NCI-H82 treated with DMSO at 0.1 percent for 48 hours (cell line): Measurements from ENCODE around the gene C3.
"Not testable (repeated sequence)": the region's sequence is repeated elsewhere in the genome, so short reads cannot be mapped to it uniquely, and the experiment has no call there.

Source experiments
- DNase-seq: peaks from one replicate; lab custom pipeline; 2025; ENCODE audit not compliant: unreplicated experiment; lab: John Stamatoyannopoulos, UW

The C3 gene

GRCh38 chr19:6720369-6721137 is at the start of gene C3:
Gene C3, minus strand, starts transcription at chr19:6720650. Its CDS starts 61 bp downstream, at chr19:6720589.
- no peak for DNase-seq

DNA sequence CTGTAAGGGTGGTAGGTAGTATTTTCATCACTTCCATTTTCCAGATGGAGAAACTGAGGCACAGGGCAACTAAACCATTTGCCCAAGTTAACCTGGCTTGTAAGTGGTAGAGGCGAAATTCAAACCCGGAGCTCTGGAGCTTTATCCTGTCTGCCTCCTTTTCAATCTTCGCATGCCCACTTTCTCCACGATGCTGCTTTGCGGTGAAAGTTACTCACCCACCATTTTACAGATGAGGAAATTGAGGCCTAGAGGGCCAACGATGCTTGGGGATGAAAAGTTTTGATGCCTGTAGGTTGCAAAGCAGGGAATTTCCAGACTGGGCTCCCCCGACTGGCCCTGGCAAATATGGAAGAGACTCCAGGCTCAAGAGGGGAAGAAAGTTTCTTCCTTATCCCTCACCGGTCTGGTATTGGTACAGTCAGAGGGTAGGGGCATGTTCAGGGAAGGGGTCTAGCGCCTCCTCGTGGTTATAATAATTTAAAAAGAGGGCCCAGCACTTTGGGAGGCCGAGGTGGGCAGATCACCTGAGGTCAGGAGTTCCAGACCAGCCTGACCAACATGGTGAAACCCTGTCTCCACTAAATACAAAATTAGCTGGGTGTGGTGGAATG is 48.7 kb upstream of the C3 start:
- DNase-seq, result peak; percentile 5

GRCh38 chr19:6768236-6768785 is 47.9 kb upstream of the C3 start:
- DNase-seq, result no peak

DNA sequence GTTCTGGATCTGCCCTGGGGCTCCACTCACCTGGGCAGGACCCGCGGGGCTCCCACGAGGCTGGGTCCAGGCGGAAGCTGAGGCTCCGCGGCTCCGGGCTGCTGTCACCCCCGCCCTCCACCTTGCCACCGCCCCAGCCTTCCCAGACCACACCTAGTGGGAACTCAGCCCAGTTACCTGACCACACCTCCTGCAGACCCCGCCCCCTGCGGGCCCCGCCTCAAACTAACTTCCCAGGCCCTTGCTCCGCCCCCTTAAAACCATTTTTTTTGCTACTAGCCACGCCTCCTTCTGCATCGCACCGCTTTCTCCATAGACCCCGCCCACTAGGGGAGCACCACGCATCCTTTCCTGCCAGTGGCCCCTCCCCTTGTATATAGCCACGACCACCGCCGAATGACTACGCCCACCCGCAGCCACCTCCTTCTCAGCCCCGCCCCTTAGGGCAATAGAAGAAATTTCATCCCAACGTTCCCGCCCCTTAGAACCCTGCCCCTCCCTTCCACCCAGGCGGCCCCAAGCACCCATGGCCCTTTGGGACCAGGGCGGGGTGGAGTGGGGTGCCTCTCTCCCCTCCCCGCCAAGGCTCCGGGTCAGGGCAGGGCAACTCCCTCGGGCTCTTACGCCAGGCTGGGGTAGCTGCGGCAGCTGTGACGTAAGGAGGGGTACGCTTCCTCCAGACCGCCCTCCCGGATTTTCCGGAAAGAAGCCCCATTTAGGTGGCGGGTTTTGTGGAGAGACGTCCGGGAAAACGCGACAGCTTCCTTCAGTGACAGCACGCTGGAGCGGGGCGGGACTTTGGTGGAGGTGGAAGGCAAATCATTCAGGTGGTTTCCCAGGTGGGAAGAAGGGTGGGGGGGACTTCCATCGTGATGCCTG is 47.1 kb upstream of the C3 start, which contains the start of gene SH2D3A:
Gene SH2D3A (minus strand): TSS at position 79 of the 879 bp plus-strand sequence. CDS start 3,687 bp downstream, outside the sequence.
- DNase-seq, result peak; percentile 18

- no peak for DNase-seq
Observed at GRCh38 chr19:6767081-6767356, 46.6 kb upstream of the C3 start.

DNA sequence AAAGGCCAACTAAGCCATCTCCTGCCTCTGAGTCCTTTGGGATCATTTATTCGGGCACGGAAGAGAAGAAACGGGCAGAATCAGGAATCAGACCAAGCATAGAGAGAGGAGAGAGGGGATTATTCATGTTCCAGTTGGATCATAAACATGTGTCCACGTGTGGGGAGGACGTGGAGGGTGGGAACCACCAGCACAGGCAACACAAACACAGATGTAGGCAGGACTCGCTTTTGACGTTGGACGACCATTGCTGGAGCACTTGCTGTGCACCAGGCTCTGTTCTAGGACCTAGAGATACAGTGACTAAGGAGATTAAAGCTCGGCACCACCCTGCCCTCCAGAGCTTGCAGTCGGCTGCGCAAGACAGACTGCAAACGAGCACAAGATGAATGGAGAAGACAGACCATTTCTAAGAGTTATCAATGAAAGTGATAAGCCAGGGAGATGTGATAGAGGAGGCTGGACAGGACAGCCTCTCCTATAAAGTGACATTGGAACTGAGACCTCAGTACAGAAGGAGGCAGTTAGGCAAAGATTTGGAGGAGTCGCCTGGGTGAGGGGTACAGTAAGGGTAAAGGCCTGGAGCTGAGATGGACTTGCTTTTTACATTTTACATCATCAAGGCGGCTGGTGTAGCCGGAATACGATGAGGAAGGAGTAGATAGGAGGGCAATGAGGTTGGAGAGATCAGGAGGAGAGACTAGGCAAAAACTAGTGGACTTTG is 46.1 kb upstream of the C3 start:
- DNase-seq, result no peak

DNA sequence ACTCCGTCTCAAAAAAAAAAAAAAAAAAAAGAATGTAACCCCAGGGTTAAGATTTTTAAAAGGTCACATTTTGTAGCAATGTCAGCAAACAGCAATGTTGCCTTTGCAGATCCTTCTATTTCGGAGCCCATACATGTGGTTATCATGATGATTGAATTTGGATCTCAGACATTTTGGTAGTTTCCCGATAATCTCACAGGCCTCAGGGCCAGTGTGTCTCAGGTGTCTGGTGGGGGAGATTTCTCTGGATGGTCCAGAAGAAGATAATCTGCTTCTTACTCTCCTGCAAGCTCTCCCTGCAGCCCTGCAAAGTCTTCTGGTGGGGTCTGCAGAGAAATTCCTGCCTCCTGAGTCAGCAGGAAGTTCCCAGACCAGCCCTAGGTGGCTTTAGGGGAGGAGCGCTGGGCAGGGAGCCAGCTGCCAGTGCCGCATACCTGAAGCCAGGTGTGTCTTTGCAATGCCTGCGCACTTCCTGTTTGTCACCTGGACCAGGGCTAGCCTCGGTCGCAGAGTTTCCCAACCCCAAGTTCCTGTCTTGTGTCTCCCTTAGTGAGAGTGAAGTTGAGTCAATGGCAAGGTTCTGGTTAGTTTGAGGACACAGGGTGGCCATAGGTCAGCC is 45.4 kb upstream of the C3 start:
- no peak for DNase-seq

DNA sequence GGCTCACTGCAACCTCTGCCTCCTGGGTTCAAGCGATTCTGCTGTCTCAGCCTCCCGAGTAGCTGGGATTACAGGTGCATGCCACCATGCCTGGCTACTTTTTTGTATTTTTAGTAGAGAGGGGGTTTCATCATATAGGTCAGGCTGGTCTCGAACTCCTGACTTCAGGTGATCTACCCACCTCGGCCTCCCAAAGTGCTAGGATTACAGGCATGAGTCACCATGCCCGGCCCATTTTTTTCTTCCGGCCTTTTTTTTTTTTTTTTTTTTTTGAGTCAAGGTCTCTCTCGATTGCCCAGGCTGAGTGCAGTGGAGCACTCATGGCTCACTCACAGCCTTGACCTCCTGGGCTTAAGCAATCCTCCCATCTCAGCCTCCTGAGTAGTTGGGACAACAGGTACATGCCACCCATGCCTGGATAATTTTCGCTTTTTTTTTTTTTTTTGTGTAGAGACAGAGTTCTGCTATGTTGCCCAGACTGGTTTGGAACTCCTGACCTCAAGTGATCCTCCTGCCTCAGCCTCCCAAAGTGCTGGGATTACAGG is 41.9 kb upstream of the C3 start:
- not testable (repeated sequence) for DNase-seq

DNA sequence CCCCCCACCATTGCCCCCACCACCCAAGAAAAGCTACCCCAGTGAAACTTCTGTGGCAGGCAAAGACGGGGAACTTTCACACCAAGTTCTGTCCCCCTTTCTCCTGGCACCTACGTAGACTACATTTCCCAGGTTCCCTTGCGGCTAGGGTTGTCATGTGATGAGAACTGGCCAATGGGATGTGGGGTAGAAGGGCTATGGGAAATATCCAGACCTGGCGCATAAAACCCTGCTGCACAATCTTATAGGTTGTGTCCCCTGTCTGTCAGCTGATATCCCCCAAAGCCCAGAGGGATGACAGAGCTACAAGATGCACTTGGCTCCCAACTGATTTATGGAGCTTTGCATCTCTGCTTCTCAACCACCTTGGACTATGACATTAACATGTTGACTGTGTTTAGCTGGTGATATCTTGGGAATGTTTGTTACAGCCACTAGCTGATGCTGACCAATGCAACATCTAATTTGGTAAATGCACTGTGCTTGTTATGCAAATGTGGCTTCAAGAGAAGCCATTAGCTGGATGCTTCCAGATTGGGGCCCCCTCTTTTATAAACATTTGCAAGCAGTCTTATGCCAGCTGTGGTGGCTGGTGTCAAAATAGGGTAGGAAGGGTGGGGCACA is 40.7 kb upstream of the C3 start:
- no peak for DNase-seq

- no peak for DNase-seq
Observed at GRCh38 chr19:6760606-6761005, 40.2 kb upstream of the C3 start.

DNA sequence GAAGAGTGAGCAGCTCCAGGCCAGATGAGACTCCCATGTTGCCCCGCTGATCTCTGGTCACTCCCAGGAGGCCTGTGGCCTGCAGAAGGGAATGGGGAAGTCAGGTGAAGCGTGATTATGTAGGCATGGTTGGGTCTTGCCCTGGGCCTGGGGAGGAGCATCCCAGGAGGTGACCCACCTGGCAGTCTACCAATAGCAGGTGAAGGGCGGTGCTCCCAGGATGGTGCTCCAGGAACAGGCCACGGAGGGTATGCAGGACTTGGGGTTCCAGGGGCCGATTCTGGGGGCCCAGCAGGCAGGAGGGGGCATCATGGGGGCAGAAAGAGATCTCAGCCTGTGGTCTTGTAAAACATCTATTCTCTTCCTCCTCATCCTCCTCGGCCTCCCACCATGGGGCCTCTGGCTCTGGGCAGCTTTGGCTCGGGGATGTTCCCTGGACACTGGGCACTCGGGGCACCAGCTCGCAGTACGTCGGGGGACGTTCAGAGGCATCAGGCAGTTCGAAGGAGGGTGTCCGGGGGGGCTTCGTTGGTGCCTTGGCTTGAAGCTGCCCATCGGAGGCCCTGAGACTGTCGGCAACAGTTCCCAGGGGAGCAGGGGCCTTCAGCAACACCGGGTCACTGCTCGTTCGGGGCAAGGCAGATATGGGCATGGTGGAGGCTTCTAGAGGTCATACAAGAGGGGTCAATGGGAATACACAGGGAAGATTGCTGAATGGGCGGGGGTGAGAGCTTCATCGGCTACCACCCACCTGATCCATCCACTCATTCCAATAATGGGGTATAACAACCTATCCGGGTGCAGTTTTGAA is 34.4 kb upstream of the C3 start:
- no peak for DNase-seq

DNA sequence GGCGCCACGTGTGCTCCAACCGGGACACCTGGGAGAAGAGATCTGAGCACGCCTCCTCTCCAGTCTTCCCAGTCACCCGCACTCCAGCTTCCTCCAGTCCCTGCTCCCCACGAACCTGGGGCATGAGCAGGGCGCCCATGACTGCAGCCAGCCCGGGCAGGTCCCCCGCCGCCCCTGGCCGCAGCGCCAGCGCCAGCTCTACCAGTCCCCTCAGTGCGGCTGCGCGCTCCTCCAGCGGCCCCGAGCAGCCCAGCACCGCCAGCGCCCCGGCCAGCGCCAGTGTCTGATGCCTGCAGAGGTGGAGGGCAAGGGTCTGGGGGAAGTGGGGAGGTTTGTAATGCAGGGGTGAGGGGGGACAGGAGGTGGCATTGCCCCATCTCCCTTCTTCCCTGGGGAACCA is 33.7 kb upstream of the C3 start:
- DNase-seq, result no peak

GRCh38 chr19:6753178-6754031 is 33.0 kb upstream of the C3 start:
- no peak for DNase-seq

GRCh38 chr19:6752256-6753177 is 32.1 kb upstream of the C3 start:
- no peak for DNase-seq

DNA sequence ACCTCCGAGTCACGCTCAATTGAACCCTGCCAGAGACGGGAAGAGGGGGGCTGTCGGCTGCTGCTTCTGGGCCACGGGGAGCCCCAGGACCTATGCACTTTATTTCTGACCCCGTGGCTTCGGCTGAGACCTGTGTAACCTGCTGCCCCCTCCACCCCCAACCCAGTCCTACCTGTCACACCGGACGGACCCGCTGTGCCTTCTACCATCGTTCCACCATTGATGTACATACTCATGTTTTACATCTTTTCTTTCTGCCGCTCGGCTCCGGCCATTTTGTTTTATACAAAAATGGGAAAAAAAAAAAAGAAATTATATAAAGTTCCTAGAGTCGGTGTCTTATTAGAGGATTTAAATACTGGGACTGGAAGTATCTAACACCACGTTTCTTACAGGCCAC is 30.7 kb upstream of the C3 start:
- no peak for DNase-seq

GRCh38 chr19:6750062-6750461 is 29.6 kb upstream of the C3 start:
- DNase-seq, result no peak

GRCh38 chr19:6748543-6748942 is 28.1 kb upstream of the C3 start:
- not testable (repeated sequence) for DNase-seq
